Measurements from ENCODE around the gene PLD3.

Gene PLD3

DNA sequence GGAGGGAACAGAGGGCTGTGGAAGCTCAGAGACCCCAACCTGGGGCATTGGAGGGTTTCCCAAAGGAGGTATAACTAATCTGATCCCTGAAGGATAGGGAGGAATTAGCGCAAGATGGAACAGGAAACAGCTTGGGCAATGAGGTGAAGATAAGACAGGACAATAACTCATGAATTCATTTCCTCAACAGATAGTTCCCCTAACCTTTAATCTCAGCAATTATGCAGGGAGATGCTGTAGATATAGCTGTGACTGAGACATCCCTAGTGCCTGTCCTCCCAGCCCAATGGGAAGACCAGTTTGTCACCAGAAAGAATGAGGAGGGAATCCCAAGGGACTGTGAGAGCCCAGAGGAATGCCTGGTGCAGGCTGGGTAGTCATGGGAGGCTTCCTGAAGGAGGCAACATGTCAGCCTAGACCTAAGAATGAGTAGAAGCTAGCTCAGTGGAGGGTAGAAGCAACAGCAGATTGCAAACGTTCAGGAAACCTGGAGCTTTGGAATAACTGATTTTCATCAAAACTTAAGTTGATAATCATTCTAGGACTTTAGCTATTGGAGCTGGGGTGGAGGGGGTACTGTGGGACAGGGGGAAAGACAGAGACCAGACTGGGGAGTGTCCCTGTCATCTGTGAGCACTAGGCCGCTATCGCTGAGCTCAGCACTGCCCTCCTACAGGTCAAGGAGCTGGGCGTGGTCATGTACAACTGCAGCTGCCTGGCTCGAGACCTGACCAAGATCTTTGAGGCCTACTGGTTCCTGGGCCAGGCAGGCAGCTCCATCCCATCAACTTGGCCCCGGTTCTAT lies 22.7 kb downstream of the PLD3 start:
- no peak overlapping the region for H2AFZ ChIP-seq (ENCODE audit: low read length)

DNA sequence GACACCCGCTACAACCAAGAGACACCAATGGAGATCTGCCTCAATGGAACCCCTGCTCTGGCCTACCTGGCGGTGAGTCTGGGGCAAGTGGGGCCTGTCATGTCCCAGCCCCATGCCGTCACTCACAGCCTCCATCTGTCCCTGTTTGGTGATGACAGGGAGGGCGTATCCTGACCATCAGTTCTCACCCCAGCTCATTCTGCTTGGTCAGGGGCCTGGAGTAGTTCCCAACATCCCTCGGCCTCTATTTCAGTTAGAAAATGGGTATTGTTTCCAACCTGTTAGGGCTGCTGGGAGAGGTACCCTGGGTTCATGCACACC lies 23.3 kb downstream of the PLD3 start:
- no peak overlapping the region for H3K9ac ChIP-seq (ENCODE audit: low read depth, low read length, poor library complexity, severe bottlenecking)
- no peaks in the 10 kb centered on the region for H3K36me3 ChIP-seq (ENCODE audit: insufficient read depth, low read length)
- no peaks in the 10 kb centered on the region for H3K79me2 ChIP-seq (ENCODE audit: insufficient read depth, low read length)
- H4K20me1 ChIP-seq (ENCODE audit: insufficient read depth, low read length, poor library complexity, severe bottlenecking) = no peaks in the 10 kb centered on the region
- no peaks in the 10 kb centered on the region for H3K9me3 ChIP-seq (ENCODE audit: insufficient read depth, low read depth, low read length)
- no peak overlapping the region for H2AFZ ChIP-seq (ENCODE audit: low read length)
- no peaks in the 10 kb centered on the region for H3K27me3 ChIP-seq (ENCODE audit: insufficient read depth, low read length, poor library complexity, severe bottlenecking)
- no peak overlapping the region for H3K4me2 ChIP-seq (ENCODE audit: low read depth, low read length, poor library complexity, severe bottlenecking)
- no peaks in the 10 kb centered on the region for H3F3A ChIP-seq (ENCODE audit: low read depth)
- TF ChIP-seq, protein P1, sequence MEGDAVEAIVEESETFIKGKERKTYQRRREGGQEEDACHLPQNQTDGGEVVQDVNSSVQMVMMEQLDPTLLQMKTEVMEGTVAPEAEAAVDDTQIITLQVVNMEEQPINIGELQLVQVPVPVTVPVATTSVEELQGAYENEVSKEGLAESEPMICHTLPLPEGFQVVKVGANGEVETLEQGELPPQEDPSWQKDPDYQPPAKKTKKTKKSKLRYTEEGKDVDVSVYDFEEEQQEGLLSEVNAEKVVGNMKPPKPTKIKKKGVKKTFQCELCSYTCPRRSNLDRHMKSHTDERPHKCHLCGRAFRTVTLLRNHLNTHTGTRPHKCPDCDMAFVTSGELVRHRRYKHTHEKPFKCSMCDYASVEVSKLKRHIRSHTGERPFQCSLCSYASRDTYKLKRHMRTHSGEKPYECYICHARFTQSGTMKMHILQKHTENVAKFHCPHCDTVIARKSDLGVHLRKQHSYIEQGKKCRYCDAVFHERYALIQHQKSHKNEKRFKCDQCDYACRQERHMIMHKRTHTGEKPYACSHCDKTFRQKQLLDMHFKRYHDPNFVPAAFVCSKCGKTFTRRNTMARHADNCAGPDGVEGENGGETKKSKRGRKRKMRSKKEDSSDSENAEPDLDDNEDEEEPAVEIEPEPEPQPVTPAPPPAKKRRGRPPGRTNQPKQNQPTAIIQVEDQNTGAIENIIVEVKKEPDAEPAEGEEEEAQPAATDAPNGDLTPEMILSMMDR (conservative IDR thresholded peaks at IDR 0.05; ENCODE audit: low read length) = no peak
- no peak for TF ChIP-seq EZH2phosphoT487 (IDR thresholded peaks at IDR 0.05; ENCODE audit: borderline replicate concordance)
- H3K4me3 ChIP-seq (ENCODE audit: low read length, poor library complexity, severe bottlenecking) = no peak overlapping the region
- peaks cover 4% of the 10 kb centered on the region for H3K4me1 ChIP-seq (ENCODE audit: insufficient read depth, low read length, poor library complexity, severe bottlenecking)
- no peaks in the 10 kb centered on the region for H3K9me2 ChIP-seq (replicated peaks; ENCODE audit: low read depth, low read length)

More for the DNA sequence above, 22.7 kb downstream of the PLD3 start:
- Histone ChIP-seq H3K4me1 (ENCODE audit: insufficient read depth, low read length, poor library complexity, severe bottlenecking) (peaks cover 4% of the 10 kb centered on the region), H3K79me2 (ENCODE audit: insufficient read depth, low read length) (no peaks in the 10 kb centered on the region), H3K27me3 (ENCODE audit: insufficient read depth, low read length, poor library complexity, severe bottlenecking) (no peaks in the 10 kb centered on the region), H3K4me3 (ENCODE audit: low read length, poor library complexity, severe bottlenecking) (no peak overlapping the region), H3K9ac (ENCODE audit: low read depth, low read length, poor library complexity, severe bottlenecking) (no peak overlapping the region), H3F3A (ENCODE audit: low read depth) (no peaks in the 10 kb centered on the region), H3K4me2 (ENCODE audit: low read depth, low read length, poor library complexity, severe bottlenecking) (no peak overlapping the region), H4K20me1 (ENCODE audit: insufficient read depth, low read length, poor library complexity, severe bottlenecking) (no peaks in the 10 kb centered on the region), H3K36me3 (ENCODE audit: insufficient read depth, low read length) (no peaks in the 10 kb centered on the region), H3K9me3 (ENCODE audit: insufficient read depth, low read depth, low read length) (no peaks in the 10 kb centered on the region), H3K9me2 (replicated peaks; ENCODE audit: low read depth, low read length) (no peaks in the 10 kb centered on the region)
- TF ChIP-seq, protein P1 (conservative IDR thresholded peaks at IDR 0.05; ENCODE audit: low read length) = no peak
- TF ChIP-seq EZH2phosphoT487 (IDR thresholded peaks at IDR 0.05; ENCODE audit: borderline replicate concordance) = no peak

DNA sequence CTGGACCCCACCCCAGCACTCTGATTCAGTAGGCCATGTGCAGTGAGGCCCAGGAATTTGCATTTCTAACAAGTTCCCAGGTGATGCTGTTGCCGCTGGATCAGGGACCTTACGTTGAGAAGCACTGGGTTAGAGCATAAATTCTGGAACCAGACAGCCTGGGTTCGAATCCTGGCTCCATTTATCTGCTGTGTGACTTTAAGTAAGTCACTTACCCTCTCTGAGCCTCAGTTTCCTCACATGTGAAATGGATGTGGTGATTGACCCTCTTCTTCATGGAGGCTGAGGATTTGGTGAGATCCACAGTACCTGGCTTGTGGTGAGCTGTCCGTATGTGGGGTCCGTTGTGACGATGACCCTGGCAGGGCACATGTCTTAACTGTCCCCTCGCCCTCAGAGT lies 25.6 kb downstream of the PLD3 start:
- H3K9me3 ChIP-seq (ENCODE audit: insufficient read depth, low read depth, low read length) = no peaks in the 10 kb centered on the region
- no peaks in the 10 kb centered on the region for H3K79me2 ChIP-seq (ENCODE audit: insufficient read depth, low read length)
- H4K20me1 ChIP-seq (ENCODE audit: insufficient read depth, low read length, poor library complexity, severe bottlenecking) = no peaks in the 10 kb centered on the region
- no peak for TF ChIP-seq EZH2phosphoT487 (IDR thresholded peaks at IDR 0.05; ENCODE audit: borderline replicate concordance)
- TF ChIP-seq, protein P1 (conservative IDR thresholded peaks at IDR 0.05; ENCODE audit: low read length) = no peak
- no peak overlapping the region for H3K4me3 ChIP-seq (ENCODE audit: low read length, poor library complexity, severe bottlenecking)
- no peaks in the 10 kb centered on the region for H3F3A ChIP-seq (ENCODE audit: low read depth)
- no peaks in the 10 kb centered on the region for H3K36me3 ChIP-seq (ENCODE audit: insufficient read depth, low read length)
- no peaks in the 10 kb centered on the region for H3K27me3 ChIP-seq (ENCODE audit: insufficient read depth, low read length, poor library complexity, severe bottlenecking)
- H3K9me2 ChIP-seq (replicated peaks; ENCODE audit: low read depth, low read length) = no peaks in the 10 kb centered on the region
- no peak overlapping the region for H2AFZ ChIP-seq (ENCODE audit: low read length)
- H3K4me1 ChIP-seq (ENCODE audit: insufficient read depth, low read length, poor library complexity, severe bottlenecking) = peaks cover 4% of the 10 kb centered on the region
- H3K9ac ChIP-seq (ENCODE audit: low read depth, low read length, poor library complexity, severe bottlenecking) = no peak overlapping the region
- no peak overlapping the region for H3K4me2 ChIP-seq (ENCODE audit: low read depth, low read length, poor library complexity, severe bottlenecking)

Measured in Loucy (cell line).